SJSA1 (cell line): Measurements from ENCODE around the gene CDK14. TPM values are rescaled to one million over a fixed set of nuclear protein-coding genes. Genes with fewer than 3 reads are reported as not detected.

ENCODE experiments used
- DNase-seq, 2 experiments: peaks; one replicate each; pipeline ENCODE4 v3.0.0-alpha.2; 2015 to 2020; ENCODE audit warnings: low spot score in 2 of 2, low read depth in 1 of 2
- H3K27ac ChIP-seq: fragments of 250-450 bp; sonication (Bioruptor Pico); 2 replicates; pipeline ENCODE4 v1.5.1; 2020; ENCODE audit warnings: mild to moderate bottlenecking, moderate library complexity
- H3K27me3 ChIP-seq: fragments of 250-450 bp; sonication (Bioruptor Pico); replicated peaks from 2 replicates; pipeline ENCODE4 v1.5.1; 2020; ENCODE audit warnings: mild to moderate bottlenecking, moderate library complexity
- H3K36me3 ChIP-seq: fragments of 250-450 bp; sonication (Bioruptor Pico); 2 replicates; pipeline ENCODE4 v1.5.1; 2020; ENCODE audit warnings: mild to moderate bottlenecking
- H3K4me1 ChIP-seq: fragments of 250-450 bp; sonication (Bioruptor Pico); replicated peaks from 2 replicates; pipeline ENCODE4 v1.6.1; 2021; ENCODE audit warnings: mild to moderate bottlenecking
- H3K4me3 ChIP-seq: fragments of 250-450 bp; sonication (Bioruptor Pico); 2 replicates; pipeline ENCODE4 v1.5.1; 2020; ENCODE audit warnings: mild to moderate bottlenecking
- H3K9me3 ChIP-seq: fragments of 250-450 bp; sonication (Bioruptor Pico); replicated peaks from 2 replicates; pipeline ENCODE4 v1.5.1; 2020; ENCODE audit warnings: mild to moderate bottlenecking
- total RNA-seq: library from RNA; depleted of rRNA; stranded (reverse); fragments of >200 nt; shearing (Covaris generic); gene quantifications from 2 replicates; pipeline ENCODE4 v1.2.3, GENCODE V29; 2014

CDK14 gene
- total RNA-seq, 1 experiment from 2014 or later: 20.8 TPM

DNA sequence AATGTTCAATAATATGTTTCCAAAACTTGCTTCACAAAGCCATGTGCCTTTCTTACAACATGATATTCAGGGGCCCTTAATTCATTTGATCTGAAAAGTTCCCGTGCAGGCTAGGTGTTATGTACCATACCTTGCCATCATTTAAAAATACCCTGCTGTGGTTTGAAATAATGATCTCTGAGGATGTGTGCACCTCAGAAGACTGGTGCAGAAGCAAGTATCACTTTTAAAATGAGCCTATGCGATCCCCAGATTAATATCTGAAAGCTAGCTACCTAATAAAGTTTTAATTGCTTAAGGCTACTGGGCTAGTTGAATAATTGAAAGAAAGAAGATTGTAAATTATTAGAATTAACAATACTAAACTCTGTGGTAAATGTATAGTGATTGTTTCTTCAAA lies 262.4 kb downstream of the CDK14 start:
- Histone ChIP-seq H3K36me3 (no peaks in the 10 kb centered on the region), H3K4me1 (no peaks in the 10 kb centered on the region), H3K27ac (no peak overlapping the region), H3K27me3 (no peaks in the 10 kb centered on the region), H3K4me3 (no peak overlapping the region), H3K9me3 (no peaks in the 10 kb centered on the region)
- DNase-seq: no peak

DNA sequence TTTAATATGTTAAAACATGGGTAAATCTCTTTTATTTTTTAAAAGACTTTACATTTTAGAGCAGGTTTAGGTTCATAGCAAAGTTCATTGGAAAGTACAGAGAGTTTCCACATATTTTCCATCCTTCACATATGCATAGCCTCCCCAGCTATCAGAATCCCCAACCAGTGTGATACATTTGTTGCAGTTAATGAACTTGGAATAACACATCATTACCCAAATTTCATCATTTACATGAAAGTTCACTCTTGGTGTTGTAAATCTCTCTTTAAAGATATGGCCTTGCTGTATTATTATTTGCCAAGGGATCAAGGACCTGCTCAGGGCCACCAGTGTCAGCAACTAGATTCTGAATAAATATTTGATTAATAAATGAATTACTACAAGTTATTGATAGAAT lies 263.4 kb downstream of the CDK14 start:
- H3K27me3 ChIP-seq: no peaks in the 10 kb centered on the region
- no peaks in the 10 kb centered on the region for H3K36me3 ChIP-seq
- no peak overlapping the region for H3K27ac ChIP-seq
- DNase-seq: no peak
- H3K4me3 ChIP-seq: no peak overlapping the region
- H3K9me3 ChIP-seq: no peaks in the 10 kb centered on the region
- no peaks in the 10 kb centered on the region for H3K4me1 ChIP-seq

- Histone ChIP-seq H3K9me3 (no peaks in the 10 kb centered on the region), H3K27me3 (no peaks in the 10 kb centered on the region), H3K36me3 (no peaks in the 10 kb centered on the region), H3K4me1 (no peaks in the 10 kb centered on the region), H3K4me3 (no peak overlapping the region), H3K27ac (no peak overlapping the region)
- no peak for DNase-seq
Measured at GRCh38 chr7:90864088-90864487, 268.0 kb downstream of the CDK14 start.

GRCh38 chr7:90869335-90869734 lies 273.2 kb downstream of the CDK14 start:
- no peak for DNase-seq
- Histone ChIP-seq H3K4me3 (no peak overlapping the region), H3K27ac (no peak overlapping the region), H3K27me3 (no peaks in the 10 kb centered on the region), H3K4me1 (no peaks in the 10 kb centered on the region), H3K36me3 (no peaks in the 10 kb centered on the region), H3K9me3 (no peaks in the 10 kb centered on the region)

GRCh38 chr7:90876701-90877100 lies 280.6 kb downstream of the CDK14 start:
- Histone ChIP-seq H3K9me3 (no peaks in the 10 kb centered on the region), H3K27me3 (no peaks in the 10 kb centered on the region), H3K36me3 (peaks cover 3% of the 10 kb centered on the region; the same call in 1 of the 2 replicates), H3K4me1 (no peaks in the 10 kb centered on the region), H3K27ac (no peak overlapping the region), H3K4me3 (no peak overlapping the region)
- no peak for DNase-seq

DNA sequence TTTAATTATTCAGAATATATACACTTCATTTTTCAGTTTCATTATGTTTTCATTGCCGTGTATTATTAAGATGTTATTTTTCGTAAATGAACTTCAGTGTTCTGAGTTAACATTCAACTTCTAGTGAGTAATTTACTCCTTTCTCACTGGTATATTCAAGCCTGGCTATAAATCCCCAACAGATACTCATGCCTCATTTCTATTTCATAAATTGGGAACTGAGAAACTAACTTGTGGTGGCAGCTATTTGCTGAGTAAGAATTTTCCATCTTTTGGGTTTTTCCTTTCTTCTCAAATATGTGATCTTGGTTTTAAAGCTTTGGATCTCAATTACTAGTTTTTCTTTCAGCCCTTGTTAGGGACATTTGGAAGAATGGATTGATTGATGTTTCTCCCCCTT lies 281.1 kb downstream of the CDK14 start:
- H3K36me3 ChIP-seq: peaks cover 3% of the 10 kb centered on the region; the same call in 1 of the 2 replicates
- no peak overlapping the region for H3K27ac ChIP-seq
- H3K4me1 ChIP-seq: no peaks in the 10 kb centered on the region
- H3K9me3 ChIP-seq: no peaks in the 10 kb centered on the region
- H3K4me3 ChIP-seq: no peak overlapping the region
- DNase-seq: no peak
- no peaks in the 10 kb centered on the region for H3K27me3 ChIP-seq

DNA sequence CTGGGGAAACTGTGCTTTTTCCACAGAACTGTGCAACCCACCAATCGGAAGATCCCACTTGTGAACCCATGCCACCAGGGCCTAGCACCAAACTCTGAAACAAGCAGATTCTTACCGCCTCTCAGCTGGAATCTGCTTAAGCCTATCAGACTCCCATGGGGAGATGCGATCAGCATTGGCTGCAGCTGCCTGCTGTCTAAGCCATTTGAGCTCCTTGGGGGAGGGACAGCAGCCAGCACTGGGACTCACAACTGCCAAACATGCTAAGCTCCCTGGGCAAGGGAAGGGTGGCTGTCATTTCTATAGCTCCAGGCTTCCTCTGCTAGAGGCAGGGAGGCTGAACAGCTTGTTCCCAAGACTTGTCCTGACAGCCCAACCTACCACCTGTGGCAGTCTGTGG lies 283.8 kb downstream of the CDK14 start:
- Histone ChIP-seq H3K27ac (no peak overlapping the region), H3K36me3 (peaks cover 3% of the 10 kb centered on the region; the same call in 1 of the 2 replicates), H3K9me3 (no peaks in the 10 kb centered on the region), H3K27me3 (no peaks in the 10 kb centered on the region), H3K4me3 (no peak overlapping the region), H3K4me1 (no peaks in the 10 kb centered on the region)
- DNase-seq: no peak

DNA sequence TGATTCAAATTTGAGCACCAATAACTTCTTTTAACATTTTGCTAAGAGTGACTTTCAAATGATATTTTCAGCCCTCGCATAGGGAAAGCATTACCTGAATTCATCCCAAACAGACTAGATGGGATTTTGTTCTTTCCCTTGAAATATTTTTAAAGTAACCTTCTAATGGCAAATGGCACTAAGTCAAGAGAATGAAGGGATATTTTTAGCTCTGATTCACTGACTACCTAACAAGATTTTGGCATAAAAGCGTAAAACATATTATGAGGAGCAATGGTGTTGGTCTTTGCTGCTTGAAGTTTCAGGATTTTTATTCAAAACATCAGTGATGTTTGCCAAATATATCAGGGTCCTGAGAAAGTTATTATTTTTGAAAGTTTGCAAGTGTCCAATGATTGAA lies 290.3 kb downstream of the CDK14 start:
- no peaks in the 10 kb centered on the region for H3K4me1 ChIP-seq
- no peak for DNase-seq
- no peaks in the 10 kb centered on the region for H3K27me3 ChIP-seq
- no peak overlapping the region for H3K4me3 ChIP-seq
- H3K36me3 ChIP-seq: no peaks in the 10 kb centered on the region
- H3K27ac ChIP-seq: no peak overlapping the region
- no peaks in the 10 kb centered on the region for H3K9me3 ChIP-seq

- Histone ChIP-seq H3K27me3 (no peaks in the 10 kb centered on the region), H3K9me3 (no peaks in the 10 kb centered on the region), H3K4me3 (no peak overlapping the region), H3K4me1 (no peaks in the 10 kb centered on the region), H3K27ac (no peak overlapping the region), H3K36me3 (no peaks in the 10 kb centered on the region)
- DNase-seq: no peak
Measured at GRCh38 chr7:90889210-90889609, 293.1 kb downstream of the CDK14 start.

DNA sequence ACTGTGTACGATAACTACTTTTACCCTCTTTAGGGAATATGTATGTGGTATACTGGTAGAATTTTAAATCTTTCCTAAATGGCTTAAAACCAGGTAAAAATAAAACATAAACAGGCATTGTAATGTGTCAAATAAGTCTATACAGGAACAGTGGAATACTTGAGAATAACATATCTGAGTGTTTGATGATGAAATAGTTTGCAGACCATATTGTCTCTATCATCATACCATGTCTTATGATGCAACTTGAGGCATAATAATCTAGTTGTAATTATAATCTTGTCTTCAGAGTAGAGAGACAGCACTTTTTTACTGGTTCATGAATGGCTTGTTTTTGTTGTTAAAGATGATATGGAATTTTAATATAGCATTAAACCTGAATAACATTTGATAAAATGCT lies 293.5 kb downstream of the CDK14 start:
- no peaks in the 10 kb centered on the region for H3K9me3 ChIP-seq
- H3K27ac ChIP-seq: no peak overlapping the region
- DNase-seq: no peak
- H3K4me1 ChIP-seq: no peaks in the 10 kb centered on the region
- no peak overlapping the region for H3K4me3 ChIP-seq
- H3K36me3 ChIP-seq: no peaks in the 10 kb centered on the region
- H3K27me3 ChIP-seq: no peaks in the 10 kb centered on the region

- Histone ChIP-seq H3K36me3 (no peaks in the 10 kb centered on the region), H3K4me3 (no peak overlapping the region), H3K4me1 (no peaks in the 10 kb centered on the region), H3K27me3 (no peaks in the 10 kb centered on the region), H3K27ac (no peak overlapping the region), H3K9me3 (no peaks in the 10 kb centered on the region)
- DNase-seq: no peak
Measured at GRCh38 chr7:90891529-90891928, 295.4 kb downstream of the CDK14 start.

DNA sequence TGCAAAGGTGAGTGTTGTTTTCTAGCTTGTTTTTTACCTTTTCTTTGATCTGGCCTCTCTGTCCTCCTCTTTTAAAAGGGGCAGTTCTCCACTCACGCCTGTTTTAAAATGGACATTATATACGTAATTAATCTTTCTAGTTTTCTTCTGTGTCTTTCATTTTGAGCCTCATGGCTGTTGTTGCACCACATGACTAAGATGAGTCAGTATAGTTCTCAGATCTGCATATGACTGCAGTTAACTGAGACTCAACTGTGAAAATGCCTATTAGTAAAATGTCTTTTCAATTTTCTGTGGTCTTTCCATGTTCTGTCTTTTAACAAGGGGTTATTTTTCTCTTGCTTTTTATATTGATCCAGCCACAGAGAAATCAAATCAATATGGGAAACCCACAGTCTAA lies 296.1 kb downstream of the CDK14 start:
- Histone ChIP-seq H3K27ac (no peak overlapping the region), H3K36me3 (no peaks in the 10 kb centered on the region), H3K4me1 (no peaks in the 10 kb centered on the region), H3K4me3 (no peak overlapping the region), H3K9me3 (no peaks in the 10 kb centered on the region), H3K27me3 (no peaks in the 10 kb centered on the region)
- no peak for DNase-seq

GRCh38 chr7:90894122-90894521 lies 298.0 kb downstream of the CDK14 start:
- no peaks in the 10 kb centered on the region for H3K36me3 ChIP-seq
- H3K27me3 ChIP-seq: no peaks in the 10 kb centered on the region
- no peak for DNase-seq
- no peaks in the 10 kb centered on the region for H3K9me3 ChIP-seq
- H3K4me1 ChIP-seq: no peaks in the 10 kb centered on the region
- no peak overlapping the region for H3K27ac ChIP-seq
- H3K4me3 ChIP-seq: no peak overlapping the region

DNA sequence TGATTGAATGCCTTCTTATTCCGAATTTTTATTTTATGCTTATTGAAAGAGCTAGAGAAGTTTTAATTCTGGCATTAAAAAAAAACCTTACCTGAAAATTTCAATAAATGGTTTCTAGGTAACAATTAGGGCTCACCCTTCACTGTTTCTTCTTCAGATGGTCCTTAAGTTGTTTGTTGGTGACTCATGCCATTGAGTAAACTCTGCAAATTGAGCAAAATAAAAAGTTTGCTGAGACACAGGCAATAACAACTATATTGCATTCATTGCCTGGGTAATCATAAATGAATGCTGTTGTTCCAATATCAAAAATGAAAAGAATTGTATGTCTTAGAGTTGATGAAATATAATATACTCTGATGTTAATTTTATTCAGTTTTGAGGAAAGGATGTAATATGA lies 300.3 kb downstream of the CDK14 start:
- H3K27me3 ChIP-seq: no peaks in the 10 kb centered on the region
- no peak overlapping the region for H3K4me3 ChIP-seq
- H3K9me3 ChIP-seq: no peaks in the 10 kb centered on the region
- H3K4me1 ChIP-seq: no peaks in the 10 kb centered on the region
- no peak for DNase-seq
- no peaks in the 10 kb centered on the region for H3K36me3 ChIP-seq
- no peak overlapping the region for H3K27ac ChIP-seq

DNA sequence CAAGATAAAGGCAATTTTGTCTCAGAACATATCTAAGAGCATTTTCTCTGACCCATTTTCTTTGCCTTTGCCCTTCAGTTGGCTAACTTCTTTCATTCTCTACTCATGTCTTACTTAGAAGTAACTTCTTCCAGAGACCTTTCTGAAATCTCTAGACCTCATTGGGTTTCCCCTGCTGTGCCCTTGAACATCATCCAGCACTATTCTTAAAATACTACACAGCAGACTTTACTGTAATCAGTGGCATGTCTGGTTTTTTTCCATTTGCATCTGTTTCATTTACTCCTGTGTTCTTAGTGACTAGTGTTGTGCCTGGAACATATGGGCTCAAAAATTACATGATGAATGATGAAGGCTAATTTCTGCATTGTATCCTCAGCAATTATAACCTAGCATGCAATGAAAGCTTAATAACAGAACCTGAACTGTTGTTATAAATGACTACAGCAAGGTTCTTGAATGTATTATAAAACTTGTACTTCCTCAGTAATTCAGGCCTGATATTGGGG lies 301.9 kb downstream of the CDK14 start:
- no peaks in the 10 kb centered on the region for H3K27me3 ChIP-seq
- H3K27ac ChIP-seq: no peak overlapping the region
- no peaks in the 10 kb centered on the region for H3K9me3 ChIP-seq
- H3K4me3 ChIP-seq: no peak overlapping the region
- no peaks in the 10 kb centered on the region for H3K36me3 ChIP-seq
- no peak for DNase-seq
- H3K4me1 ChIP-seq: no peaks in the 10 kb centered on the region
